Measurements from ENCODE around the gene NR1H2.
"Not testable (repeated sequence)": the region's sequence is repeated elsewhere in the genome, so short reads cannot be mapped to it uniquely, and the experiment has no call there.

NR1H2 gene

GRCh38 chr19:50352242-50352641, 24.0 kb upstream of the NR1H2 start:
- Histone ChIP-seq H3K4me1 (ENCODE audit: insufficient read depth, insufficient read length) (no peaks in the 10 kb centered on the region), H3K9me3 (ENCODE audit: insufficient read depth, low read length) (no peaks in the 10 kb centered on the region), H3K36me3 (ENCODE audit: insufficient read depth, insufficient read length, low read length) (no peaks in the 10 kb centered on the region), H3K9ac (ENCODE audit: insufficient read length, low read depth) (no peak overlapping the region), H3K27me3 (ENCODE audit: insufficient read depth, insufficient read length) (no peaks in the 10 kb centered on the region), H3K4me3 (ENCODE audit: insufficient read length, low read depth) (no peak overlapping the region)
- TF ChIP-seq YY1 (IDR thresholded peaks at IDR 0.05; ENCODE audit: insufficient read depth, insufficient read length): no peak
- no peak for TF ChIP-seq SUZ12 (IDR thresholded peaks at IDR 0.05; ENCODE audit: extremely low read depth, insufficient read depth, insufficient read length)
- TF ChIP-seq ZNF274 (IDR thresholded peaks at IDR 0.05; ENCODE audit: low read depth, low read length): no peak
- no peak for DNase-seq (ENCODE audit: low read depth, low spot score)

GRCh38 chr19:50353487-50353880, 22.8 kb upstream of the NR1H2 start:
- not testable (repeated sequence) for H3K9ac ChIP-seq (ENCODE audit: insufficient read length, low read depth); H3K4me3 ChIP-seq (ENCODE audit: insufficient read length, low read depth); H3K9me3 ChIP-seq (ENCODE audit: insufficient read depth, low read length); DNase-seq (ENCODE audit: low read depth, low spot score); H3K27me3 ChIP-seq (ENCODE audit: insufficient read depth, insufficient read length); H3K4me1 ChIP-seq (ENCODE audit: insufficient read depth, insufficient read length); H3K36me3 ChIP-seq (ENCODE audit: insufficient read depth, insufficient read length, low read length)

GRCh38 chr19:50356691-50357177, 19.5 kb upstream of the NR1H2 start:
- no peaks in the 10 kb centered on the region for H3K36me3 ChIP-seq (ENCODE audit: insufficient read depth, insufficient read length, low read length)
- no peaks in the 10 kb centered on the region for H3K4me1 ChIP-seq (ENCODE audit: insufficient read depth, insufficient read length)
- no peak overlapping the region for H3K4me3 ChIP-seq (ENCODE audit: insufficient read length, low read depth)
- no peaks in the 10 kb centered on the region; the same call in 1 of the 2 replicates for H3K9me3 ChIP-seq (ENCODE audit: insufficient read depth, low read length)
- H3K27me3 ChIP-seq (ENCODE audit: insufficient read depth, insufficient read length): no peaks in the 10 kb centered on the region
- TF ChIP-seq YY1 (IDR thresholded peaks at IDR 0.05; ENCODE audit: insufficient read depth, insufficient read length) (no peak), ZNF274 (IDR thresholded peaks at IDR 0.05; ENCODE audit: low read depth, low read length) (no peak), SUZ12 (IDR thresholded peaks at IDR 0.05; ENCODE audit: extremely low read depth, insufficient read depth, insufficient read length) (no peak)
- no peak for DNase-seq (ENCODE audit: low read depth, low spot score)
- H3K9ac ChIP-seq (ENCODE audit: insufficient read length, low read depth): no peak overlapping the region

- TF ChIP-seq SUZ12 (IDR thresholded peaks at IDR 0.05; ENCODE audit: extremely low read depth, insufficient read depth, insufficient read length): no peak
- no peak for TF ChIP-seq ZNF274 (IDR thresholded peaks at IDR 0.05; ENCODE audit: low read depth, low read length)
- no peak for TF ChIP-seq YY1 (IDR thresholded peaks at IDR 0.05; ENCODE audit: insufficient read depth, insufficient read length)
- DNase-seq (ENCODE audit: low read depth, low spot score): no peak
- Histone ChIP-seq H3K27me3 (ENCODE audit: insufficient read depth, insufficient read length) (no peaks in the 10 kb centered on the region), H3K4me1 (ENCODE audit: insufficient read depth, insufficient read length) (no peaks in the 10 kb centered on the region), H3K9me3 (ENCODE audit: insufficient read depth, low read length) (no peaks in the 10 kb centered on the region; the same call in 1 of the 2 replicates), H3K36me3 (ENCODE audit: insufficient read depth, insufficient read length, low read length) (no peaks in the 10 kb centered on the region), H3K4me3 (ENCODE audit: insufficient read length, low read depth) (no peak overlapping the region), H3K9ac (ENCODE audit: insufficient read length, low read depth) (peak overlapping the region; percentile 10)
These were observed 18.8 kb upstream of the NR1H2 start for GRCh38 chr19:50357178-50358100.

GRCh38 chr19:50358483-50359327, 17.6 kb upstream of the NR1H2 start:
- H3K36me3 ChIP-seq (ENCODE audit: insufficient read depth, insufficient read length, low read length): no peaks in the 10 kb centered on the region
- no peaks in the 10 kb centered on the region for H3K4me1 ChIP-seq (ENCODE audit: insufficient read depth, insufficient read length)
- no peak for DNase-seq (ENCODE audit: low read depth, low spot score)
- TF ChIP-seq ZNF274 (IDR thresholded peaks at IDR 0.05; ENCODE audit: low read depth, low read length) (no peak), YY1 (IDR thresholded peaks at IDR 0.05; ENCODE audit: insufficient read depth, insufficient read length) (no peak), SUZ12 (IDR thresholded peaks at IDR 0.05; ENCODE audit: extremely low read depth, insufficient read depth, insufficient read length) (no peak)
- no peaks in the 10 kb centered on the region; the same call in 1 of the 2 replicates for H3K9me3 ChIP-seq (ENCODE audit: insufficient read depth, low read length)
- H3K4me3 ChIP-seq (ENCODE audit: insufficient read length, low read depth): no peak overlapping the region
- no peaks in the 10 kb centered on the region for H3K27me3 ChIP-seq (ENCODE audit: insufficient read depth, insufficient read length)
- no peak overlapping the region for H3K9ac ChIP-seq (ENCODE audit: insufficient read length, low read depth)

- Histone ChIP-seq H3K4me1 (ENCODE audit: insufficient read depth, insufficient read length) (no peaks in the 10 kb centered on the region), H3K9ac (ENCODE audit: insufficient read length, low read depth) (no peak overlapping the region), H3K27me3 (ENCODE audit: insufficient read depth, insufficient read length) (no peaks in the 10 kb centered on the region), H3K4me3 (ENCODE audit: insufficient read length, low read depth) (no peak overlapping the region), H3K36me3 (ENCODE audit: insufficient read depth, insufficient read length, low read length) (no peaks in the 10 kb centered on the region), H3K9me3 (ENCODE audit: insufficient read depth, low read length) (no peaks in the 10 kb centered on the region; the same call in 1 of the 2 replicates)
- TF ChIP-seq YY1 (IDR thresholded peaks at IDR 0.05; ENCODE audit: insufficient read depth, insufficient read length) (no peak), ZNF274 (IDR thresholded peaks at IDR 0.05; ENCODE audit: low read depth, low read length) (no peak), SUZ12 (IDR thresholded peaks at IDR 0.05; ENCODE audit: extremely low read depth, insufficient read depth, insufficient read length) (no peak)
- DNase-seq (ENCODE audit: low read depth, low spot score): no peak
These were observed 16.9 kb upstream of the NR1H2 start for GRCh38 chr19:50359328-50359818.

Data from NT2/D1 (cell line).